ENCODE data around the gene MYCBPAP.

MYCBPAP gene

GRCh38 chr17:50537721-50538548, 29.7 kb downstream of the MYCBPAP start:
- no peak for DNase-seq (ENCODE audit: low read depth in 2 of 2)

DNA sequence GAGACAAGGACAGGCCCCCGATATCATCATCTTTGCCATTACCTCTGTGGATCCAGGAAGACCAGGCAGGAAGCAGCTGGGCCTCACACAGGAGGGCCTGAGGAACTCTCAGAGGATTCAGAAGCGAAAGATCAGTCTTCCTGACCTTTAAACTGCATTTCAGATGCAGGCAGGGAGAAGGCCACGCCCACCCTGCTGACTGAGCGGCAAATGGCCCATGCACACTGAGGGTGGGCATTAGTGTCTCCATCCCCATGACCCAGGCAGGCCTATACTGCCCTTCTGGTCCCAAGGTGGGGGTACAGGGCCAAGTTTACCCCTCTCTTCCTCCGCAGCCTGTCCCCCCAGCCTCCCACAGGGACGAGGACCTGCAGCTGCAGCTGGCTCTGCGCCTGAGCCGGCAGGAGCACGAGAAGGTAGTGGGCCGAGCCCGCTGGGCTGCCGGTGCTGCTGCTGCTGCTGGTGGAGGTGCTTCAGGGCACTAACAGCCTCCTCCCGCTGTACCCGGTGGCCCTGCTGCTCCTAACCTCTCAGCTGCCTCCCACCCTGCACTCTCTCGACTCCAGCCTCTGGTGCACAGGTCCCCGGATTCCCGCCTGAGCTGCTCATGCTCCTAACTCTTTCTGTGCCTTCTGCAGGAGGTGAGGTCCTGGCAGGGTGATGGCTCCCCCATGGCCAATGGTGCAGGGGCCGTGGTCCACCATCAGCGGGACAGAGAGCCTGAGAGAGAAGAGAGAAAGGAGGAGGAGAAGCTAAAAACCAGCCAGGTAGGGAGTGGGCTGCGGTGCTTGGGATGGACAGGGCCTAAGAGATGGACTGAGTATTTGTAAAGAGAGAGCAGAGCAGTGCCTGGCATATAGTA, 30.5 kb downstream of the MYCBPAP start:
- no peak for DNase-seq (ENCODE audit: low read depth in 2 of 2)

DNA sequence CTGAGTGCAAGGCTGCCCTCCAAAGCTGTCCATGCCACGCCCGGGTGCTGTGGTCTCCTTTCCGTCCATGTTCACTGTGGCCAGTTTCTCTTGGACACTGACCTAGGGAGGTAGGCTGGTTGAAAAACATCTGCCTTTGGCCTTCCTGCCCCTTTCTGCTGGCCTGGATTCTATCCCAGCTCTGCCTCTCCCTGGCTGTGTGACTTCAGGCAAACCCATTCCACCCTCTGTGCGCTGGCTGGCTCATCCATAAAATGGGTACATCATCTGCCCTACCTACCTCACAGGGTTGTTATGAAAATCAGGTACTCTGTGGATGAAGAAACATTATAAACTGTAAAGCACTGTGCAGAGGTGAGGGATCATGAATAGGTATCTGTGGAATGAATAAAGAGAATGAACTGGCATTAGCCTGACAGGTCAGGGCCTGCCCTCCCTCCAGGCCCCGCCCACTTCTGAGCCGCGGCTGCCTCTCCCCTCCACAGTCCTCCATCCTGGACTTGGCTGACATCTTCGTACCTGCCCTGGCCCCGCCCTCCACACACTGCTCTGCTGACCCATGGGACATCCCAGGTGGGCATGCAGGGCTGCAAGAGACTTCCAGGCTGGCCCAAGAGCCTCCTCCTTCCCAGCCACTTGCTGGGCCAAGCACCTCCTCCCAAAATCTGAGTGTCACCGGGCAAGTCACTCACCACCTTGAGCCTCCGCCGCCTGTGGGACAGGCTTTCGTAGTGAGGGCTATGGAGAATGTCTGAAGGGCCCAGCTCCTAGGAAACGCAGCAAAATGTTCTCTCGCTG, 31.7 kb downstream of the MYCBPAP start:
- DNase-seq (ENCODE audit: low read depth in 2 of 2): no peak

DNA sequence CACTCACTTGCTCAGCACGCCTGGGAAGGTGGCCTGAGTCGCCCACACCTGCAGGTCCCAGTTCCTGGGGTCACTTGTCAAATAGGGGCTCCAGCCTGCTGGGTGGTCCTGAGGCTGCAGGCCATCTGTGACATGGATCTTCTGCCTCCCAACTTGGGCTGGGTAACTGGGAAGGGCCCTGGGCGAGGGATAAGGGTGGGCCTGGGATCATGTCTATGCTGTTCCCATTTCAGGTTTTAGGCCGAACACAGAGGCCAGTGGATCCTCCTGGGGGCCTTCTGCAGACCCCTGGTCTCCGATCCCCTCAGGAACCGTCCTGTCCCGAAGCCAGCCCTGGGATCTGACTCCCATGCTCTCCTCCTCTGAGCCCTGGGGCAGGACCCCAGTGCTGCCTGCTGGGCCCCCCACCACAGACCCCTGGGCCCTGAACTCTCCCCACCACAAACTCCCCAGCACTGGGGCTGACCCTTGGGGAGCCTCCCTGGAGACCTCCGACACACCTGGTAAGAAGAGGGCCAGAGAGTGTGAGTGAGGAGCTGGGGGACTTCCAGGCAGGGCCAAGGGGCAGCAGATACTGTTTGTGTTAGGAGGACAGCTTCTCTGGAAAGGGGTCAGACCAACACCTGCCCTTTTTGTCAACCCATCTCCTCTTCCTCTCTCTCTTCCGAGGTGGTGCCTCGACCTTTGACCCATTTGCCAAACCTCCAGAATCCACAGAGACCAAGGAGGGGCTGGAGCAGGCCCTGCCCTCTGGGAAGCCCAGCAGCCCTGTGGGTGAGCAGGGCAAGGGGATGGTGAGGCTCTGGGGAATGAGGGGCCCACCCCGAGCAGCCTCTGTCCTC, 32.5 kb downstream of the MYCBPAP start:
- DNase-seq (ENCODE audit: low read depth in 2 of 2): no peak

DNA sequence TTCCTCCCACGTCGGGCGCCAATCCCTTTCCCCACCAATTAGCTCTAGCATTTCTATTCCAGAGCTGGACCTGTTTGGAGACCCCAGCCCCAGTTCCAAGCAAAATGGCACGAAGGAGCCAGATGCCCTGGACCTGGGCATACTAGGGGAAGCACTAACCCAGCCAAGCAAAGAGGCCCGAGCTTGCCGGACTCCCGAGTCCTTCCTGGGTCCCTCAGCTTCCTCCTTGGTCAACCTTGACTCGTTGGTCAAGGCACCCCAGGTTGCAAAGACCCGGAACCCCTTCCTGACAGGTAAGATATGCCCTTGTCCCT, 33.1 kb downstream of the MYCBPAP start:
- no peak for DNase-seq (ENCODE audit: low read depth in 2 of 2)

DNA sequence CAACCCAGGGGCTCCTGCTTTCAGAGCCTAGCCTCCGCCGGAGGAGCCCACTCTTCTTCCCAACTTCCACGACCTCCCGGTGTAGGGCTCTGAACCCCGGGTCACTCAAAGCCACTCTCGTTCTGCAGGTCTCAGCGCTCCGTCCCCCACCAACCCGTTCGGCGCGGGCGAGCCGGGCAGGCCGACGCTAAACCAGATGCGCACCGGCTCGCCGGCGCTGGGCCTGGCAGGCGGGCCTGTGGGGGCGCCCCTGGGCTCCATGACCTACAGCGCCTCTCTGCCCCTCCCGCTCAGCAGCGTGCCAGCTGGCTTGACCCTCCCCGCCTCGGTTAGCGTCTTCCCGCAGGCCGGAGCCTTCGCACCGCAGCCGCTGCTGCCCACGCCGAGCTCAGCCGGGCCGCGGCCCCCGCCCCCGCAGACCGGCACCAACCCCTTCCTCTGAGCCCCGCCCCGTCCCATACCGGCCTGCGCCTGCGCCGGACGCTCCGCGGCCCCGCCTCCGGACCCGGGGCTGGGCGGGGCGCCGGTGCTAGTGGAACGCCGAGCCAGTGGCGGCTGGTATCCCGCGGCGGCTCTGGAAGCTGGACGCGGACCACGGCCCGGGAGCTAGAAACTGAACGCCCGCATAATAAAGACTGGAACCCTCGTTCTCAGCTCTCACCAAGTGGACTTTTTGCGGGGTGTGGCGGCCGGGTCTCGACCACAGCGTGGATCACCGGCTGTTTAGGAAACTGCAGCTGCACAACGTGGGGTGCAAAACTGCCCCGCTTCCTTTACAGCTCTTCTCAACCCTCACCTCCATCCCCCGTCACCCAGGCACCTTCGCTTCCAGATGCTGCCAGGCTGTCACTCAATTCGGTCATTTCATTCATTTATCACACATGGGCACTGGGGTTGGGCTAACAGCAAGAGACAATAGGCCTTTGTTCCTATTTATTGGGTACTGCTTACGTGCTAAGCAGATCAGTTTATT, 33.8 kb downstream of the MYCBPAP start:
- peak; percentile 51 to 54 for DNase-seq (ENCODE audit: low read depth in 2 of 2)

DNA sequence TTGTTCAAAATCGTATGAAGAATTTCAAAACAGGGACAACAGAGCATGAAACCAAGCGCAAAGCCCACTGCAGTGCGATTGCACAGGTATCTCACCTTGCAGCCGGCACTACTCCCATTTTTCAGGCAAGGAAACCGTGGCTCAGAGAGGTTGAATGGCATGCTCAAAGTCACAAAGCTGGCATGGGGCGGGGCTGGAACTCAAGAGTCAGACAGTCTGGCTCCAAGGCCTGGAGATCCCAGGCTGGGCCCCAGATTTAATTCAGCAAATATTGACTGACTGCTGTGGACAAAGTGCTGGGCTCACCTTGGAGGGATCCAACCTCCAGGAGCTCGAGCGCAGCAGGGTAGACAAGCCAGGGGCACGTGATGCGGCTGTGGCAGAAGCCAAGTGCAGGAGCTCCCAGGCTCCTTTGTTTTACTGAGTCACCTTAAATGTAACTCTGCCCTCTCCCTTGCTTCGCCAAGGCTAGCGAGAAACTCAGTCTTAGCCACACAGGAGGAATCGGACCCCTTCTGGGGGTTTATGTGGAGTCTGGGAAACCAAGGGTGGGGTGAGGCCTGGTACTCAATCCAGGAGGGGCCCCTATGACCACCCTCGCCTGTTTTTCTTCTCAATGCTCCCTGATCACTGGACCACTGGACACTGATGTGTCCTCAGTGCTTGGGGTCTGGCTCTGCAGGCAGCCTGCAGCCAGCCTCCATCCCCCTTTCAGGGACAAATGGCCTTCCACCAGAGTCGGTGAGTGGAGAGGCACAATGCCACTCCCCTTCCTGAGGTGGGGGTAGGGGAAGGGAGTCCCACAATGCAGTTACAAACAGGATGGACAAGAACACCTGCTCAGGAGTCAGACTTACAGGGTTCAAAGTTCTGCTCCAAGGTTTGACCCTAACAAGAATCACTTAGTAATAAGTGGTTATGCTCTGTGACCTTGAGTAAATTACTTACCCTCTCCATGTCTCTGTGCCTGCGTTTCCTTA, 34.8 kb downstream of the MYCBPAP start:
- no peak for DNase-seq (ENCODE audit: low read depth in 2 of 2)

- DNase-seq (ENCODE audit: low read depth in 2 of 2): no peak
Measured at GRCh38 chr17:50544516-50544915, 36.3 kb downstream of the MYCBPAP start.

- no peak for DNase-seq (ENCODE audit: low read depth in 2 of 2)
Measured at GRCh38 chr17:50545311-50545710, 37.1 kb downstream of the MYCBPAP start.

DNA sequence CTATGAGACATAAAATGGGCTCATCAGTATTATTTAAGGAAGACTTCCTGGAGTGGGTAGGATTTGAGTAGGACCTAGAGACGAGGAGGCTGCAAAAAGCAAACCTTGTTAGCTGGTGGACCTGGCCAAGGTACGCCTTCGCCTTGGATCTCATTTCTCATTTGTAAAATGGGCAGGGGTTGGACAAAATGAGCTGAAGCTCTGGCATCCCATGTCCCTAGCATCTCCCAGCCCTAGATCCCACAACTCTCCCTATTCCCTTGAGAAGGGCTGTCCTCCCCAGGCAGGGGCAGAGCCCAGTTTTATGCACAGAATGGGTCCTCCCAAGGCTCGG, 38.4 kb downstream of the MYCBPAP start:
- no peak for DNase-seq (ENCODE audit: low read depth in 2 of 2)

DNA sequence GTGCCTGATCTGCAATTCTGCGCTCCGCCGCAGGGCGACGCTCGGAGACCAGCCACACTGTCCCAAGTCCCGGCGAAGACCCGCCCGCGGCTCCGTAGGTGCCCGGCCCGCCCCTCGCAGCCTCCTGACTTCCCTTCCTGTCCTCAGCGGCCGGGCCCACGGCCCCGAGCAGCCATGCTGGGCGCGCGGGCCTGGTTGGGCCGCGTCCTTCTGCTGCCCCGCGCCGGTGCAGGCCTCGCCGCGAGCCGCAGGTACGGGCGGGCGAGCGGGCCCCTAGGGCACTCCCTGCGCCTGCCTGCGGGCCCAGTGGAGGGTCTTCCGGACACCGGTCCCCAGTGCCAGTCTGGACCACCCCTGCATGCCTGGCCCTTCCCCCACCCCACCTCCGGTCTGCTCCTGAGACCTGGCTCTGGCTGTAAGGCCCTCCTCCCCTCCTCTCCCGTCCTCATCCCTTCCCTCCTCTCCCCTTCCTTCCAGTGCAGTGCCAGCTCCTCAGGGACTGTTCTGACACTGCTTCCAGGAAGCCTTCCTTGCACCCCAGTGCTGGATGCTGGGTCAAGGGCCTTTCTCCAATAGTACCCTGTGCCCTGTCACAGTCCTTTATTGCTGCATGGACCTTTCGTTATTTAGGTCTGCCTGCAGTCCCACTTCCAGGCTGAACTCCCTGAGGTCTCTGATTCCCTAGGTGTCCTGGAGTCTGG, 38.9 kb downstream of the MYCBPAP start, which contains the start of gene SPATA20:
SPATA20 (plus strand) TSS at position 140 of the 701 bp plus-strand sequence; CDS start at position 175, 35 bp downstream.
- DNase-seq (ENCODE audit: low read depth in 2 of 2): peak; percentile 68 to 71

- no peak for DNase-seq (ENCODE audit: low read depth in 2 of 2)
Measured at GRCh38 chr17:50547736-50548083, 39.5 kb downstream of the MYCBPAP start.

GRCh38 chr17:50548831-50549230, 40.6 kb downstream of the MYCBPAP start:
- no peak for DNase-seq (ENCODE audit: low read depth in 2 of 2)

GRCh38 chr17:50549256-50549941, 41.2 kb downstream of the MYCBPAP start:
- DNase-seq (ENCODE audit: low read depth in 2 of 2): no peak

GRCh38 chr17:50549969-50550368, 41.7 kb downstream of the MYCBPAP start:
- no peak for DNase-seq (ENCODE audit: low read depth in 2 of 2)

DNA sequence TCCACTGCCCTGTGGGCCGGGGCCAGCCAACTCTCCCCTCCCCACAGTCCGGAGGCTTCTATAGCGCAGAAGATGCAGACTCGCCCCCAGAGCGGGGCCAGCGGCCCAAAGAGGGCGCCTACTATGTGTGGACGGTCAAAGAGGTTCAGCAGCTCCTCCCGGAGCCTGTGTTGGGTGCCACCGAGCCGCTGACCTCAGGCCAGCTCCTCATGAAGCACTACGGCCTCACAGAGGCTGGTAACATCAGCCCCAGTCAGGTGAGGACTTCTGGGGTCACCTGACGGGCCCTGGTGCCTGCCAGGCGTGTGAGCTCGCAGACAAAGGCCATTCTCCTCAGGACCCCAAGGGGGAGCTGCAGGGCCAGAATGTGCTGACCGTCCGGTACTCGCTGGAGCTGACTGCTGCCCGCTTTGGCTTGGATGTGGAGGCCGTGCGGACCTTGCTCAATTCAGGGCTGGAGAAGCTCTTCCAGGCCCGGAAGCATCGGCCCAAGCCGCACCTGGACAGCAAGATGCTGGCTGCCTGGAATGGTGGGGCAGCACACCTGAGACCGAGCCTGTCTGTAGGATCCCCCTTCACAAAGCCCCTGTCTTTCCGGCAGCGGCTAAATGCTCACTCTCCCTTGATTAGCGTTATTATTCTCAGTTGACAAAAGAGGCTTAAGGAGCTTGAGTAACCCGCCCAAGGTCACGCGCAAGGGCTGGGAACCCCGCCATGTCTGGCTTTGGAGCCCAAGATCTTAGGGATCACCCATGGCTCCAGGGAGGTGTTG, 42.6 kb downstream of the MYCBPAP start:
- peak; percentile 50 to 56 for DNase-seq (ENCODE audit: low read depth in 2 of 2)

- DNase-seq (ENCODE audit: low read depth in 2 of 2): no peak
Measured at GRCh38 chr17:50551433-50551815, 43.2 kb downstream of the MYCBPAP start.

All from fibroblast of skin of left quadriceps (primary cell).